DMS153 treated with DMSO at 0.1 percent for 48 hours (cell line): Measurements from ENCODE around the gene TECTB.

Source experiments
- DNase-seq: peaks from one replicate; lab custom pipeline; 2025; ENCODE audit not compliant: unreplicated experiment; lab: John Stamatoyannopoulos, UW

Gene TECTB

GRCh38 chr10:112274831-112275230 is 8.4 kb upstream of the TECTB start:
- no peak for DNase-seq

DNA sequence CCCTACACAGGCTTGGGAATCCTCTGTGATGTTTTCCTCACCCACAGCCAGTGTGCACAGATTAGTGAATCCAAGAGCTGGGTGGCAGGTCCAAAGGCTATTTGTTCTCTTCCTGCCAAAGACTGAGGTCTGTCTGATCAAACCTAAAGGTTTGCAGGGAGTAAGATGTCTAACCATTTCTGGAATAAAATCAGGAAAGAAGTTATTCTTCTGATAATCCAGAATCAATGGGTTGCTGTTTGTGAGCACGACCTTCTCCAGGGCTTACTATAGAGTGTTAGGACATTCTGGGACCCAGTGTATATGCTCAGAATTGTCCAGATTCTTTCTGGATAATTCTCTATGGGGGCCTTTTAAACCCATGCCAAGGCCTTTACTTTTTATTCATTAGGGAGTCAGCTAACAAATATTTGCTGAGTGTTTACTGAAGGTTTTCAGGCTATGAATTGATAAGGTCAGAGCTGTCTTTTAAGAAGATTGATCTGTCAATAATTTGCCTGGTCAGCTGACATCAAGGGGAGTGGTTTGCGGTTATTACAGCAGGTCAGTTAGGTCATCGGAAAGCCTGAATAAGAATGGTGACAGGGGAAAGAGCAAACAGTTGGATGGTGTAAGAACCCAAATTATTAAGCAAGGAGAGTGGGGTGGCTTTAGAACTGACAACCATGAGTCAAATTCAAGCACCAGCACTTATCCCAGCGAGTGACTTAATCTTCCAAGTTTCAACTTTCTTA is 7.5 kb upstream of the TECTB start:
- no peak for DNase-seq

DNA sequence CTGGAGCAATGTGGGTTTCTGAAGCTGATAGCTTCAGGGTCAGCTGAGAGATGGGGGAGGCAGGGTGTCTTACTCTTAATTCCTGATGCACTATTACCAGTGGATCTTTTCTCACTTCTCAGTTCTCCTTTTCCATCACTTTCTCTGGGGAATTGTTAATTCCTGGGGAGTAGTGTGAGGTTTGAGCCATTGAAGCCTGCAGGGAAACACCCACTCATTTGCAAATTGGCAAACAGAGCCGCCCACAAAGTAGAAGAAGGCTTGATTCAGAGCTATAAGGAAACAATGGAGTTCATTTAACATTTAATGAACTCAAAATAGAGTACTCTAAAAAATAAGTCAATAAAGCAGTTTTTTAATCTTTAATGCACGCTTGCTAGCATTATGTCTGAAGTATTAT is 4.3 kb upstream of the TECTB start:
- DNase-seq = no peak

GRCh38 chr10:112279433-112279832 is 3.8 kb upstream of the TECTB start:
- no peak for DNase-seq

DNA sequence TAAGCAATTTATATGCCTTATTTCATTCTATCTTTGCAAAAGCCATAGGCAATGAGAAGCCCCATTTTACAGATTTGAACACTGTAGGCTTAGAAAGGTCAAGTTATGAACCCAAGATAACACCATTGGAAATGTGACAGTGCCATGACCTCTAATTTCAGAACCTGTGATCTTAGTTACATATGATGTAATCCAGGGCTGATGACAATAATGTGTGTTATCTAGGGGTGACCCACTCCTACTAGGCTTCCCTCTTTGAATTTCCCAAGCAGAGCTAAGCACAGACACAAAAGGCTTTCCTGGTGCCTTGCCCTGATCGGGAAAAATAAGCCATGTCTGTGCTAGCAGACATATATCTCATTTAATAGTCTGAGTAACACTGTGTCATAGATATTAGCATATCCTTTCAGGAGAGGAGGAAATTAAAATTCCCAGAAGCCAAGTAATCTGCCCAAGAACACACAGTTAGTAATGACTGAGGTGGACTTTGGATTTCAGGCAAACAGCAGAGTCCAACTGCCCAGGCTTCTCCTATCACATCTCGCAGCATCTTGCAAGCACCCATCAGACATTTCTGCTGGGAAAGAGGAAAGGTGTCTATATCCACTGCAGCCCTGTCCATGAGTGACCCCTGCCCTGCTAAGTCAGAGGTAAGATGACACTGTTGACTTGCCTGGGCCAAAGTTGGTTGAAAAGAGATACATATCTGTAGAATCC is 2.8 kb upstream of the TECTB start:
- DNase-seq = no peak

- DNase-seq = no peak
These were observed 1.1 kb upstream of the TECTB start for GRCh38 chr10:112282086-112282485.

DNA sequence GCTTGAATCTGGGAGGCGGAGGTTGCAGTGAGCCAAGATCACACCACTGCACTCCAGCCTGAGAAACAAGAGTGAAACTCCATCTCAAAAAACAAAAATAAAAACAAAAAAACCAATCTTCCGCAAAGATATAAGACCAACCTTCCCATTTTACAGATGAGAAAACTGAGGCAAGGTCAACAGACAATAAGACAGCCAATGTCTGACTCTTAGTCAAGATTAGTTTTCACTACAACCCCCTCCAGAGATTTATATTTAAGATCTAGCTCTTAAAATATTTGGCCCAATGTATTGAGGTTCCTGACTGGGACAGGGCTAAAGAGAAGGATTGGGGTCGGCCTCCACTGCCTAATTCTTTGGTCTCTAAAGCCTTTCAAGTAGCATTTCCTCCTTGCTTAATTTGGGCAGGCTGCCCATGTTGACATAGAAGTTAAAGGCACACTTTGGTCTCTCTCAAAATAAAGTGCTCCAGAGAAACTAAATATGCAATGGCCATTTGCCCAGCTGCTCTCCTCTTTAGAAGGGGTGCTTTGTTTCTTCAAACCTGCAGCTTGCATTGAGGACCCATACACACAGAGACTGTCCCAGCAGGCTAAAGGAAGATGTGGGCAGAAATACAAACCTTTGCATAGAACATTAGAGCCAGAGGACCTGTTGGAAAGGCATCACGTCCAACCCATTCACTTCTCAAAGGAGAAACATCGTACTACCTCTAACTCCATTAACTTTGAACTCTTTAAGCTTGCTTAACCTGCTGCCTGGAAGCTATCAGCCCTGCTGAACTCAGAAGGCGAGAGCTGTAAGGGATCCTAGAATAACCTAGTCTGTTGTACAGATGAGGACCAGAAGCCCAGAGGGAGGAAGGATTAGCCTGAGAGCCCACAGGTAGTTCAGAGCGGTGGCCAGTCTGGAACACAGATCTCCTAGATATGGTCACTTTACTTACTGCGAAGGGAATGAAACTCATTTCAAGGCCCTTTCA is 3.9 kb downstream of the TECTB start:
- no peak for DNase-seq

- no peak for DNase-seq
These were observed 4.6 kb downstream of the TECTB start for GRCh38 chr10:112287844-112288243.

- no peak for DNase-seq
These were observed 5.3 kb downstream of the TECTB start for GRCh38 chr10:112288486-112288885.

GRCh38 chr10:112289373-112290053 is 6.3 kb downstream of the TECTB start:
- DNase-seq = no peak

DNA sequence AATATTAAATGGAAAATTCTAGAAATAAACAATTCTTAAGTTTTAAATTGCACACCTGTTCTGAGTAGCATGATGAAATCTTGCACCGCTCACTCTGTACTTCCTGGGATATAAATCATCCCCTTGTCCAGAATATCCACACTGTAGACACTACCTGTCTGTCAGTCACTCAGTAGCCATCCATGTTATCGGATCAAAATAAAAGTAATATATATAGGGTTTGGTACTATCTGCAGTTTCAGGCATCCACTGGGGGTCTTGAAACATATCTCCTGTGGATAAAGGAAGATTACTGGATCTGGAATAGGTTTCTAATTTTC is 6.8 kb downstream of the TECTB start:
- no peak for DNase-seq

DNA sequence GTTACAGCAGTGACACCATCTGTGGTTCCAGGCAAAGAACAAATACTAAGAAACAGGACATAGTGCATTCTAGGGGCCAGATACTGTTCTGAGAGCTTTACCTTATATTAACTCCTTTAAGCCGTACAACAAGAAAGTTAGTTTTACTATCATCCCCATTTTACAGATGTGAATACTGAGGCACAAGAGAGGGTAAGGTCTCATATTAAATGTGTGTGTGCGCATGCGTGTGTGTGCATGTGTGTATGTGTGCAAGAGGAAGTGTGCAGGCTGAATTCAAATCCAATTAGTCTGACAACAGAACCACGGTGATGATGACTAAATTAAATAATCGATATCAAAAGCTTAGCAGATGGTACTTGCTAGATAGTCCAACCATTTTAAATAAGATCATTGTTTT is 11.0 kb downstream of the TECTB start:
- no peak for DNase-seq

GRCh38 chr10:112295853-112296830 is 12.9 kb downstream of the TECTB start:
- no peak for DNase-seq

DNA sequence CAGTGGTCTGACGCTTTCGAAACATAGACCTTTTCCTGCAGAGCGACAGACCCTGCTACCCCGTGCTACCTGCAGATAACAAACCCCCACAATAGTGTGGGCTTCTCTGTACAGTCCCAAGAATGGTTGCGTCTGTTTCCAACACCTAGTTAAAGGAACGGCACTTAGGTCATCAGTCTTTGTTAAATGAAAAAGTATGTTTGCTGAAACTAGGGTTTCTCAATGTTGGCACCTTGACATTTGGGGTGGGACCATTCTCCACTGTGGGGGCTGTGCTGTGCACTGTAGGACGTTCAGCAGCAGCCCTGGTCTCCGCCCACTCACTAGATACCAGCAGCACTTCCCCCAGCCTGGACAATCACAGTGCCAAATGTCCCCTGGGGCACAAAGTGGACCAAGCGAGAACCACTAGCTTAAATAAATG is 13.7 kb downstream of the TECTB start:
- DNase-seq = no peak

GRCh38 chr10:112298581-112298980 is 15.4 kb downstream of the TECTB start:
- no peak for DNase-seq

DNA sequence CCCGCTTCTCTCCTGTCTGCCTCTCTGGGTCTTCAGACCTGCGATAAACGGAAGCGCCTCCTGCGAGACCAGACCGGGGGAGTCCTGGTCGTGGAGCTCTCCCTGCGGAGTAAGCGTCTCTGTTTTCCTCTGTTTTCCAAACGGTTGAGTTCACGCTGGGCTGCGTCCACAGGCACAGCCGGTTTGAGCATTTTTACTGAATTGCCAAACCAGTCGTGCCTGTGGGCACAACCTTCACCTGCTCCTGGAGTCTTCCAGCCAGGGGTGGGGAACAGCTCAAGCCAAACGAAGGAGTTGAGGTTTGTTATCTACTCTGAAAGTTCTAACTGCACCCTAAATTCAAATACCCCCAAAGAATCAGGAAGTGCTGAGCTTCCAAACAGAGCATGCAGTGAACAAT is 16.3 kb downstream of the TECTB start:
- DNase-seq = no peak

GRCh38 chr10:112302335-112302734 is 19.1 kb downstream of the TECTB start:
- no peak for DNase-seq

- DNase-seq = no peak
These were observed 20.3 kb downstream of the TECTB start for GRCh38 chr10:112303528-112303927.

GRCh38 chr10:112304267-112304859 is 21.2 kb downstream of the TECTB start:
- DNase-seq = no peak
